ENCODE data around the gene ADAMTSL3. TPM values are rescaled to one million over a fixed set of nuclear protein-coding genes. Genes with fewer than 3 reads are reported as not detected.

The ADAMTSL3 gene
- total RNA-seq, 1 experiment from 2014 or later: 1.8 TPM

- CTCF ChIA-PET: interaction anchor here (1.1 to 1.9 kb wide), 2 partner anchors 76 to 320 kb away, joined by 3 to 7 read pairs; no protein-coding TSS in a partner anchor
These were observed 79.3 kb downstream of the ADAMTSL3 start for GRCh38 chr15:83733206-83733605.

GRCh38 chr15:83733691-83734090, 79.8 kb downstream of the ADAMTSL3 start:
- ATAC-seq (no peak), DNase-seq (ENCODE audit: low spot score) (no peak)
- ChIA-PET CTCF (interaction anchor here (1.0 to 1.9 kb wide), 5 partner anchors 13 to 320 kb away, joined by 3 to 7 read pairs (median 4); no protein-coding TSS in a partner anchor), POLR2A (no interaction called here)
- H3K4me3 Mint-ChIP-seq: no peak overlapping the region
- H3K27ac Mint-ChIP-seq: no peak overlapping the region
- no peaks in the 10 kb centered on the region for H3K27me3 Mint-ChIP-seq (ENCODE audit: low read depth)
- H3K9me3 Mint-ChIP-seq: no peaks in the 10 kb centered on the region
- no peaks in the 10 kb centered on the region for H3K36me3 Mint-ChIP-seq
- peaks cover 9% of the 10 kb centered on the region for H3K4me1 Mint-ChIP-seq
- TF ChIP-seq RORB (CRISPR knock-in tag; IDR thresholded peaks at IDR 0.05) (no peak), SMAD4 (CRISPR knock-in tag; IDR thresholded peaks at IDR 0.05) (no peak), NR3C1 (CRISPR knock-in tag; conservative IDR thresholded peaks at IDR 0.05; ENCODE audit: low read depth) (no peak), TEAD4 (CRISPR knock-in tag; IDR thresholded peaks at IDR 0.05) (no peak)
- TF ChIP-seq, protein P1, sequence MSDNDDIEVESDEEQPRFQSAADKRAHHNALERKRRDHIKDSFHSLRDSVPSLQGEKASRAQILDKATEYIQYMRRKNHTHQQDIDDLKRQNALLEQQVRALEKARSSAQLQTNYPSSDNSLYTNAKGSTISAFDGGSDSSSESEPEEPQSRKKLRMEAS (CRISPR knock-in tag; IDR thresholded peaks at IDR 0.05): no peak
- TF ChIP-seq, protein P2, sequence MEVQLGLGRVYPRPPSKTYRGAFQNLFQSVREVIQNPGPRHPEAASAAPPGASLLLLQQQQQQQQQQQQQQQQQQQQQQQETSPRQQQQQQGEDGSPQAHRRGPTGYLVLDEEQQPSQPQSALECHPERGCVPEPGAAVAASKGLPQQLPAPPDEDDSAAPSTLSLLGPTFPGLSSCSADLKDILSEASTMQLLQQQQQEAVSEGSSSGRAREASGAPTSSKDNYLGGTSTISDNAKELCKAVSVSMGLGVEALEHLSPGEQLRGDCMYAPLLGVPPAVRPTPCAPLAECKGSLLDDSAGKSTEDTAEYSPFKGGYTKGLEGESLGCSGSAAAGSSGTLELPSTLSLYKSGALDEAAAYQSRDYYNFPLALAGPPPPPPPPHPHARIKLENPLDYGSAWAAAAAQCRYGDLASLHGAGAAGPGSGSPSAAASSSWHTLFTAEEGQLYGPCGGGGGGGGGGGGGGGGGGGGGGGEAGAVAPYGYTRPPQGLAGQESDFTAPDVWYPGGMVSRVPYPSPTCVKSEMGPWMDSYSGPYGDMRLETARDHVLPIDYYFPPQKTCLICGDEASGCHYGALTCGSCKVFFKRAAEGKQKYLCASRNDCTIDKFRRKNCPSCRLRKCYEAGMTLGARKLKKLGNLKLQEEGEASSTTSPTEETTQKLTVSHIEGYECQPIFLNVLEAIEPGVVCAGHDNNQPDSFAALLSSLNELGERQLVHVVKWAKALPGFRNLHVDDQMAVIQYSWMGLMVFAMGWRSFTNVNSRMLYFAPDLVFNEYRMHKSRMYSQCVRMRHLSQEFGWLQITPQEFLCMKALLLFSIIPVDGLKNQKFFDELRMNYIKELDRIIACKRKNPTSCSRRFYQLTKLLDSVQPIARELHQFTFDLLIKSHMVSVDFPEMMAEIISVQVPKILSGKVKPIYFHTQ (CRISPR knock-in tag; IDR thresholded peaks at IDR 0.05): no peak

More at GRCh38 chr15:83733206-83733605, 79.3 kb downstream of the ADAMTSL3 start:
- H3K27ac Mint-ChIP-seq: no peak overlapping the region
- H3K9me3 Mint-ChIP-seq: no peaks in the 10 kb centered on the region
- H3K4me3 Mint-ChIP-seq: no peak overlapping the region
- H3K4me1 Mint-ChIP-seq: peaks cover 9% of the 10 kb centered on the region
- POLR2A ChIA-PET: no interaction called here
- DNase-seq (ENCODE audit: low spot score): no peak
- ATAC-seq: peak; percentile 69
- H3K27me3 Mint-ChIP-seq (ENCODE audit: low read depth): no peaks in the 10 kb centered on the region
- TF ChIP-seq ATF6 (CRISPR knock-in tag; IDR thresholded peaks at IDR 0.05) (no peak), NR2C2 (CRISPR knock-in tag; IDR thresholded peaks at IDR 0.05) (no peak), ZNF232 (CRISPR knock-in tag; IDR thresholded peaks at IDR 0.05) (no peak), ZSCAN18 (CRISPR knock-in tag; IDR thresholded peaks at IDR 0.05) (no peak), JUN (CRISPR knock-in tag; IDR thresholded peaks at IDR 0.05) (no peak), ZNF396 (CRISPR knock-in tag; IDR thresholded peaks at IDR 0.05; ENCODE audit: borderline replicate concordance) (no peak), OVOL2 (CRISPR knock-in tag; IDR thresholded peaks at IDR 0.05; ENCODE audit: borderline replicate concordance) (no peak), ZBTB43 (CRISPR knock-in tag; IDR thresholded peaks at IDR 0.05) (no peak), ZNF263 (CRISPR knock-in tag; IDR thresholded peaks at IDR 0.05; ENCODE audit: low read depth) (no peak), NFE2L1 (CRISPR knock-in tag; IDR thresholded peaks at IDR 0.05) (no peak), ZNF423 (CRISPR knock-in tag; IDR thresholded peaks at IDR 0.05) (no peak), CDX4 (CRISPR knock-in tag; IDR thresholded peaks at IDR 0.05; ENCODE audit: borderline replicate concordance) (no peak), E2F1 (CRISPR knock-in tag; IDR thresholded peaks at IDR 0.05) (no peak), CREM (CRISPR knock-in tag; IDR thresholded peaks at IDR 0.05) (no peak)
- TF ChIP-seq, protein P1 (CRISPR knock-in tag; IDR thresholded peaks at IDR 0.05): no peak
- H3K36me3 Mint-ChIP-seq: no peaks in the 10 kb centered on the region
